HCT116 (cell line): ENCODE data around the gene TMEM168. TPM values are rescaled to one million over a fixed set of nuclear protein-coding genes. Genes with fewer than 3 reads are reported as not detected.

Source experiments
- ATAC-seq: fragments of 200-7000 bp; cut with Tn5 transposase; 2 replicates; pipeline ENCODE4 v1.9.1; 2020; ENCODE audit warnings: mild to moderate bottlenecking, moderate library complexity
- BruUV-seq: library from RNA; stranded (reverse); fragments of 400-500 nt; replicated peaks from 2 replicates; lab custom pipeline; 2021; lab: Mats Ljungman, UMichigan
- CTCF ChIA-PET: fragments of 300-600 bp; sonication (Branson Sonifier 250); formaldehyde crosslinking; loops from one replicate; lab custom pipeline; 2021; ENCODE audit warnings: antibody characterized with exemption; lab: Charles Lee
- POLR2A ChIA-PET: fragments of 300-600, 350-600 bp; sonication (Branson Sonifier 250); formaldehyde crosslinking; loops from one replicate; lab custom pipeline; 2021; ENCODE audit warnings: antibody characterized with exemption; lab: Charles Lee
- RAD21 ChIA-PET, 2 experiments: fragments of 300-600 bp; sonication (Branson Sonifier 250); formaldehyde crosslinking; loops; one replicate each; lab custom pipeline; 2023; ENCODE audit warnings: low total read pairs in 2 of 2; ENCODE audit not compliant: uncharacterized antibody in 2 of 2, unreplicated experiment in 2 of 2, low non-redundant PET in 1 of 2; lab: Charles Lee
- DNase-seq: peaks from one replicate; pipeline ENCODE4 v3.0.0-alpha.2; 2010; ENCODE audit warnings: low read depth, low spot score
- H2AFZ ChIP-seq: fragments of 200-600 bp; shearing (Covaris generic), sonication (generic); 2 replicates; pipeline ENCODE4 v1.6.1; 2017; ENCODE audit warnings: low read depth, mixed run types, mixed read lengths, antibody characterized with exemption, low read length; ENCODE audit not compliant: poor library complexity, severe bottlenecking
- H3K27ac ChIP-seq: 2 replicates; pipeline ENCODE4 v1.5.1; 2012; ENCODE audit warnings: low read depth, low read length
- H3K27me3 ChIP-seq: fragments of 200-600 bp; sonication (generic); 2 replicates; pipeline ENCODE4 v1.6.1; 2016; ENCODE audit warnings: mixed run types, low read length, mixed read lengths; ENCODE audit not compliant: insufficient read depth
- H3K36me3 ChIP-seq, 2 experiments: fragments of 200-500 bp in 1 of 2; fragments of 200-600 bp in 1 of 2; sonication (Bioruptor generic) in 1 of 2; sonication (generic) in 1 of 2; 2 replicates each; pipeline versions ENCODE4 v1.5.1 to v1.6.1; 2014 to 2016; ENCODE audit warnings: low read length in 2 of 2, inconsistent platforms in 1 of 2, mixed read lengths in 1 of 2, mixed run types in 1 of 2; ENCODE audit not compliant: insufficient read depth in 2 of 2, control insufficient read depth in 1 of 2
- H3K4me1 ChIP-seq, 2 experiments: fragments of 200-600 bp in 1 of 2; sonication (generic) in 1 of 2; 2 replicates each; pipeline versions ENCODE4 v1.5.1 to v1.6.1; 2012 to 2017; ENCODE audit warnings: low read length in 2 of 2, inconsistent platforms in 1 of 2, mild to moderate bottlenecking in 1 of 2, mixed read lengths in 1 of 2, mixed run types in 1 of 2, moderate library complexity in 1 of 2; ENCODE audit not compliant: insufficient read depth in 2 of 2, control insufficient read depth in 1 of 2
- H3K4me2 ChIP-seq: fragments of 200-600 bp; sonication (generic); 2 replicates; pipeline ENCODE4 v1.6.1; 2017; ENCODE audit warnings: mixed run types, low read length, mixed read lengths
- H3K4me3 ChIP-seq, 2 experiments: fragments of 200-600 bp in 1 of 2; sonication (generic) in 1 of 2; replicated peaks in 1 of 2; 2 replicates each; pipeline ENCODE4 v1.5.1; 2011 to 2016; ENCODE audit warnings: low read length in 2 of 2, control low read depth in 1 of 2, low read depth in 1 of 2, mild to moderate bottlenecking in 1 of 2, mixed read lengths in 1 of 2, mixed run types in 1 of 2
- H3K79me2 ChIP-seq: fragments of 200-600 bp; sonication (generic); 2 replicates; pipeline ENCODE4 v1.6.1; 2017; ENCODE audit warnings: mild to moderate bottlenecking, mixed run types, low read length, moderate library complexity, mixed read lengths; ENCODE audit not compliant: insufficient read depth
- H3K9ac ChIP-seq: fragments of 200-600 bp; sonication (generic); 2 replicates; pipeline ENCODE4 v1.6.1; 2016; ENCODE audit warnings: low read length, mixed read lengths
- H3K9me2 ChIP-seq: fragments of 200-600 bp; sonication (generic), shearing (Covaris generic); 2 replicates; pipeline ENCODE4 v1.6.1; 2017; ENCODE audit warnings: mixed run types, mild to moderate bottlenecking, moderate library complexity; ENCODE audit not compliant: insufficient read depth
- H3K9me3 ChIP-seq, 2 experiments: fragments of 200-500 bp in 1 of 2; fragments of 200-600 bp in 1 of 2; sonication (Bioruptor generic) in 1 of 2; sonication (generic) in 1 of 2; 2 replicates each; pipeline ENCODE4 v1.6.1; 2014 to 2017; ENCODE audit warnings: low read length in 2 of 2, mixed read lengths in 2 of 2, inconsistent platforms in 1 of 2, low read depth in 1 of 2, mild to moderate bottlenecking in 1 of 2, mixed run types in 1 of 2, moderate library complexity in 1 of 2; ENCODE audit not compliant: control insufficient read depth in 1 of 2, insufficient read depth in 1 of 2
- H4K20me1 ChIP-seq: fragments of 200-600 bp; sonication (generic), shearing (Covaris generic); 2 replicates; pipeline ENCODE4 v1.6.1; 2017; ENCODE audit warnings: mixed run types, mild to moderate bottlenecking, moderate library complexity; ENCODE audit not compliant: insufficient read depth
- JUND ChIP-seq: IDR thresholded peaks from 2 replicates; pipeline ENCODE4 v1.6.1; 2012
- POLR2A ChIP-seq: IDR thresholded peaks from 2 replicates; pipeline ENCODE4 v1.7.0; 2011; ENCODE audit warnings: borderline replicate concordance; ENCODE audit not compliant: insufficient read depth, insufficient read length; ENCODE audit errors: extremely low read depth
- POLR2AphosphoS5 ChIP-seq: IDR thresholded peaks from 2 replicates; pipeline ENCODE4 v1.6.1; 2011; ENCODE audit warnings: mild to moderate bottlenecking, low read depth, low read length, moderate library complexity
- RAD21 ChIP-seq: IDR thresholded peaks from 2 replicates; pipeline ENCODE4 v1.6.1; 2012; ENCODE audit warnings: low read depth, mild to moderate bottlenecking
- REST ChIP-seq: IDR thresholded peaks from 2 replicates; pipeline ENCODE4 v1.6.1; 2012; ENCODE audit warnings: low read depth
- YY1 ChIP-seq: IDR thresholded peaks from 2 replicates; pipeline ENCODE4 v1.6.1; 2011; ENCODE audit warnings: low read length, low read depth, moderate library complexity, mild to moderate bottlenecking; ENCODE audit not compliant: insufficient replicate concordance; ENCODE audit errors: extremely low read depth
- intact Hi-C: fragments of 100-400 bp; cut with micrococcal nuclease; formaldehyde crosslinking; loops from 2 replicates; pipeline ENCODE4 v1.10.0; 2022
- total RNA-seq: library from RNA; stranded (reverse); gene quantifications from one replicate; pipeline ENCODE4 v1.2.1, GENCODE V29; 2021; ENCODE audit not compliant: unreplicated experiment

Gene TMEM168
- total RNA-seq, 1 experiment from 2014 or later: 16.5 TPM

- Histone ChIP-seq H3K4me3 (no peak overlapping the region), H3K79me2 (no peaks in the 10 kb centered on the region), H3K27ac (no peak overlapping the region)
- no peak for DNase-seq
- intact Hi-C loops: no loop called here
- no TSS peak for BruUV-seq
- TF ChIP-seq YY1 (no peak), REST (no peak), POLR2A (no peak)
- TF ChIP-seq, all 23 proteins: peak for 0
- H2AFZ ChIP-seq: no peak overlapping the region
- RAD21 ChIA-PET: no interaction called here
- CTCF ChIA-PET: no interaction called here
- H3K9ac ChIP-seq: no peak overlapping the region
- POLR2A ChIA-PET: no interaction called here
- no peaks in the 10 kb centered on the region for H3K9me3 ChIP-seq
- ATAC-seq: no peak
- H4K20me1 ChIP-seq: no peaks in the 10 kb centered on the region
- H3K4me2 ChIP-seq: no peak overlapping the region
- H3K27me3 ChIP-seq: no peaks in the 10 kb centered on the region
- no peaks in the 10 kb centered on the region for H3K36me3 ChIP-seq
- H3K9me2 ChIP-seq: no peaks in the 10 kb centered on the region
- H3K4me1 ChIP-seq: no peaks in the 10 kb centered on the region
Observed at GRCh38 chr7:112723416-112723815, 66.8 kb downstream of the TMEM168 start.

- ATAC-seq: no peak
- Histone ChIP-seq H3K4me1 (no peaks in the 10 kb centered on the region), H4K20me1 (no peaks in the 10 kb centered on the region), H3K4me3 (no peak overlapping the region), H3K9ac (no peak overlapping the region), H3K79me2 (no peaks in the 10 kb centered on the region), H3K9me2 (no peaks in the 10 kb centered on the region), H2AFZ (no peak overlapping the region), H3K27ac (no peak overlapping the region), H3K27me3 (no peaks in the 10 kb centered on the region), H3K36me3 (no peaks in the 10 kb centered on the region), H3K9me3 (no peaks in the 10 kb centered on the region), H3K4me2 (no peak overlapping the region)
- RAD21 ChIA-PET: no interaction called here
- BruUV-seq: no TSS peak
- no peak for DNase-seq
- POLR2A ChIA-PET: no interaction called here
- no peak for TF ChIP-seq POLR2AphosphoS5
- no peak for TF ChIP-seq RAD21
- no peak for TF ChIP-seq JUND
- intact Hi-C loops: no loop called here
- CTCF ChIA-PET: no interaction called here
Observed at GRCh38 chr7:112721366-112721765, 68.8 kb downstream of the TMEM168 start.
